Lower leg skin (tissue), 3 donors: ENCODE measurements around the gene BICRAL.

ENCODE experiments used
- POLR2A ChIP-seq, 2 donors: fragments of 450-650 bp; IDR thresholded peaks; one replicate each; pipeline ENCODE4 v1.6.1; 2016 to 2017; ENCODE audit warnings: antibody characterized with exemption in 2 of 2, mild to moderate bottlenecking in 1 of 2, moderate library complexity in 1 of 2
- TF ChIP-seq, protein P1 (sequence below), 3 donors: fragments of 450-650 bp; IDR thresholded peaks; one replicate each; pipeline ENCODE4 v1.5.1; 2016; ENCODE audit warnings: antibody characterized with exemption in 3 of 3, mild to moderate bottlenecking in 3 of 3, moderate library complexity in 2 of 3

DNA sequence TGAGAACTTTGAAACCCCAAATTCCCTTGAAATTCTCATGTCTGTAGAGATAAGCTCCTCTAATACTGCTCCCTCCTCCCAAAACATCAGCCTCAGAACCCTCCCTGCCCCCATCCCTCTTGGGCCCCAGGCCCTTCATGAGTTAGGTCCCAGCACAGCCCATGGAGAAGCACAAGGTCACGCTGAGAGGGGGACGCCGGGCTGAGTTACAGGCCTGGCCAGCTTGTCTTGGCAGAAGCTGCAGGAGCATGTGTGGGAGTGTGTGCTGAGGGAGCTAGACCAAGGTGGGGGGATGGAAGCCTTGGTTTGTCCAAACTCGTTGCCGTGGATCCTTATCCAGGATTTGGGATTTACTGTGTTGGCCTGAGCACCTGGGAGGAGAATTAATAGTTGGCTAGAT lies 125.5 kb downstream of the BICRAL start:
- no peak for TF ChIP-seq POLR2A (IDR thresholded peaks at IDR 0.05)
- TF ChIP-seq, protein P1, sequence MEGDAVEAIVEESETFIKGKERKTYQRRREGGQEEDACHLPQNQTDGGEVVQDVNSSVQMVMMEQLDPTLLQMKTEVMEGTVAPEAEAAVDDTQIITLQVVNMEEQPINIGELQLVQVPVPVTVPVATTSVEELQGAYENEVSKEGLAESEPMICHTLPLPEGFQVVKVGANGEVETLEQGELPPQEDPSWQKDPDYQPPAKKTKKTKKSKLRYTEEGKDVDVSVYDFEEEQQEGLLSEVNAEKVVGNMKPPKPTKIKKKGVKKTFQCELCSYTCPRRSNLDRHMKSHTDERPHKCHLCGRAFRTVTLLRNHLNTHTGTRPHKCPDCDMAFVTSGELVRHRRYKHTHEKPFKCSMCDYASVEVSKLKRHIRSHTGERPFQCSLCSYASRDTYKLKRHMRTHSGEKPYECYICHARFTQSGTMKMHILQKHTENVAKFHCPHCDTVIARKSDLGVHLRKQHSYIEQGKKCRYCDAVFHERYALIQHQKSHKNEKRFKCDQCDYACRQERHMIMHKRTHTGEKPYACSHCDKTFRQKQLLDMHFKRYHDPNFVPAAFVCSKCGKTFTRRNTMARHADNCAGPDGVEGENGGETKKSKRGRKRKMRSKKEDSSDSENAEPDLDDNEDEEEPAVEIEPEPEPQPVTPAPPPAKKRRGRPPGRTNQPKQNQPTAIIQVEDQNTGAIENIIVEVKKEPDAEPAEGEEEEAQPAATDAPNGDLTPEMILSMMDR (IDR thresholded peaks at IDR 0.05), result no peak
